Central memory CD8-positive, alpha-beta T cell (primary cell): ENCODE data around the gene PCDHA7.
"Not testable (repeated sequence)": the region's sequence is repeated elsewhere in the genome, so short reads cannot be mapped to it uniquely, and the experiment has no call there.

ENCODE experiments used
- ATAC-seq: fragments of 150-1000 bp; cut with Tn5 transposase; replicated peaks from 2 replicates; pipeline ENCODE4 v1.10.0; 2022; ENCODE audit warnings: mild to moderate bottlenecking, moderate FRiP score, moderate number of reproducible peaks; ENCODE audit not compliant: poor library complexity, severe bottlenecking; ENCODE audit errors: extremely low read depth
- DNase-seq, 2 donors: peaks; one replicate each; pipeline ENCODE4 v3.0.0; 2021; ENCODE audit warnings: low spot score in 2 of 2
- H3K27ac Mint-ChIP-seq: one replicate; pipeline ENCODE4 v1.8.0; 2022; ENCODE audit warnings: low read depth, mild to moderate bottlenecking, moderate library complexity, mixed read lengths
- H3K27me3 Mint-ChIP-seq: one replicate; pipeline ENCODE4 v1.8.0; 2022; ENCODE audit warnings: mixed read lengths
- H3K36me3 Mint-ChIP-seq: one replicate; pipeline ENCODE4 v1.8.0; 2022; ENCODE audit warnings: mild to moderate bottlenecking, moderate library complexity, mixed read lengths; ENCODE audit not compliant: insufficient read depth
- H3K4me1 Mint-ChIP-seq: one replicate; pipeline ENCODE4 v1.8.0; 2022; ENCODE audit warnings: mixed read lengths
- H3K4me3 Mint-ChIP-seq: one replicate; pipeline ENCODE4 v1.8.0; 2022; ENCODE audit warnings: mild to moderate bottlenecking, moderate library complexity, mixed read lengths
- H3K9me3 Mint-ChIP-seq: one replicate; pipeline ENCODE4 v1.8.0; 2022; ENCODE audit warnings: mixed read lengths

PCDHA7 gene

DNA sequence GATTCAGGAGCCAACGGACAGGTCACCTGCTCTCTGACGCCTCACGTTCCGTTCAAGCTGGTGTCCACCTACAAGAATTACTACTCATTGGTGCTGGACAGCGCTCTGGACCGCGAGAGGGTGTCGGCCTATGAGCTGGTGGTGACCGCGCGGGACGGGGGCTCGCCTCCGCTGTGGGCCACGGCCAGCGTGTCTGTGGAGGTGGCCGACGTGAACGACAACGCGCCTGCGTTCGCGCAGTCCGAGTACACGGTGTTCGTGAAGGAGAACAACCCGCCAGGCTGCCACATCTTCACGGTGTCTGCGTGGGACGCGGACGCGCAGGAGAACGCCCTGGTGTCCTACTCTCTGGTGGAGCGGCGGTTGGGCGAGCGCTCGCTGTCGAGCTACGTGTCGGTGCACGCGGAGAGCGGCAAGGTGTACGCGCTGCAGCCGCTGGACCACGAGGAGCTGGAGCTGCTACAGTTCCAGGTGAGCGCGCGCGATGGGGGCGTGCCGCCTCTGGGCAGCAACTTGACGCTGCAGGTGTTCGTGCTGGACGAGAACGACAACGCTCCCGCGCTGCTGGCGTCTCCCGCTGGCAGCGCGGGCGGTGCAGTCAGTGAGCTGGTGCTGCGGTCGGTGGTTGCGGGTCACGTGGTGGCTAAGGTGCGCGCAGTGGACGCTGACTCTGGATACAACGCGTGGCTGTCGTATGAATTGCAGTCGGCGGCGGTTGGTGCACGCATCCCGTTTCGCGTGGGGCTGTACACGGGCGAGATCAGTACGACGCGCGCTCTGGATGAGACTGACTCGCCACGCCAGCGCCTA is 23.3 kb downstream of the PCDHA7 start:
- peaks cover 13% of the 10 kb centered on the region for H3K9me3 Mint-ChIP-seq

DNA sequence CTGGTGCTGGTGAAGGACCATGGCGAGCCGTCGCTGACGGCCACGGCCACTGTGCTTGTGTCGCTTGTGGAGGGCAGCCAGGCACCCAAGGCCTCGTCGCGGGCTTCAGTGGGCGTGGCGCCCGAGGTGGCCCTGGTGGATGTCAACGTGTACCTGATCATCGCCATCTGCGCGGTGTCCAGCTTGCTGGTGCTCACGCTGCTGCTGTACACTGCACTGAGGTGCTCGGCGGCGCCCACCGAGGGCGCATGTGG is 23.8 kb downstream of the PCDHA7 start:
- Mint-ChIP-seq H3K36me3 (no peaks in the 10 kb centered on the region), H3K27me3 (peaks cover 9% of the 10 kb centered on the region), H3K4me3 (no peak overlapping the region), H3K4me1 (no peaks in the 10 kb centered on the region), H3K9me3 (peaks cover 13% of the 10 kb centered on the region), H3K27ac (no peak overlapping the region)
- DNase-seq (no peak), ATAC-seq (no peak)

More for the DNA sequence above, 23.3 kb downstream of the PCDHA7 start:
- Mint-ChIP-seq H3K4me1 (no peaks in the 10 kb centered on the region), H3K27me3 (peaks cover 13% of the 10 kb centered on the region), H3K27ac (no peak overlapping the region), H3K36me3 (no peaks in the 10 kb centered on the region), H3K4me3 (no peak overlapping the region)
- ATAC-seq (no peak), DNase-seq (no peak)

DNA sequence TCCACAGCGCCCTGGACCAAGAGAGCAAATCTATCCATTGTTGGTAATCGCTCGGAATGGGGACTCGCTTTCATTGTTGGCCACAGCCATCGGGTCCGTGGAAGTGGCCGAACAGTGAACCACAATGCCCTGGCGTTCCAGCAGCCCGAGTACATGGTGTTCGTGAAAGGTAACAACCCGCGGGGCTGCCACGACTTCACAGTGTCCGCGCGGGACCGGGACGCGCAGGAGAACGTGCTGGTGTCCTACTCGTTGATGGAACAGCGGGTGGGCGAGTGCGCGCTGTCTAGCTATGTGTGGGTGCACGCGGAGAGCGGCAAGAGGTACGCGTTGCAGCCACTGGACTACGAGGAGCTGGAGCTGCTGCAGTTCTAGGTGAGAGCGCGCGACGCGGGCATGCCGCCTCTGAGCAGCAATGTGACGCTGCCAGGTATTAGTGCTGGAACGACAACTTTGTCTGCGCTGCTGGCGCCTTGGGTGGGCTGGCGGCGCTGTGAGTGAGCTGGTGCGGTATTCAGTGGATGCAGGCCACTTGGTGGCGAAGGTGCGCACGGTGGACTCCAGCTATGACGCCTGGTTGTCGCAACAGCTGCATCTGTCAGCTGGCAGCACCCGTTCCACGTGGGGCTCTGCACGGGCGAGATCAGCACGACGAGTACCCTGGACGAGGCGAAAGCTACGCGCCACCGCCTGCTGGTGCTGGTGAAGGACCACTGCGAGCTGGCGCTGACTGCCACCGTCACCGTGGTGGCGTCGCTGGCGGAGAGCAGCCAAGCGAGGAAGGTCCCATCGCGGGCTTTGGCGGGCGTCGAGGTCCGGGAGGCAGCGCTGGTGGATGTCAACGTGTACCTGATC is 28.6 kb downstream of the PCDHA7 start:
- H3K4me3 Mint-ChIP-seq, result no peak overlapping the region
- DNase-seq (no peak), ATAC-seq (no peak)
- H3K36me3 Mint-ChIP-seq, result peaks cover 2% of the 10 kb centered on the region
- no peaks in the 10 kb centered on the region for H3K4me1 Mint-ChIP-seq
- peaks cover 10% of the 10 kb centered on the region for H3K27me3 Mint-ChIP-seq
- H3K9me3 Mint-ChIP-seq, result peaks cover 5% of the 10 kb centered on the region
- H3K27ac Mint-ChIP-seq, result no peak overlapping the region

- Mint-ChIP-seq H3K27me3 (peaks cover 11% of the 10 kb centered on the region), H3K27ac (no peak within 1 kb of the TSS), H3K36me3 (no peaks in the 10 kb centered on the region), H3K4me3 (no peak within 1 kb of the TSS), H3K4me1 (no peaks in the 10 kb centered on the region), H3K9me3 (no peaks in the 10 kb centered on the region)
- ATAC-seq, result no peak
- no peak for DNase-seq
Observed at GRCh38 chr5:140868721-140869554, 34.9 kb downstream of the PCDHA7 start, which contains the start of gene PCDHA11. TSS of gene PCDHA11 (plus strand) at chr5:140868957. CDS start at chr5:140869104, 147 bp downstream.

- Mint-ChIP-seq H3K4me3 (no peak overlapping the region), H3K36me3 (no peaks in the 10 kb centered on the region), H3K4me1 (no peaks in the 10 kb centered on the region), H3K9me3 (no peaks in the 10 kb centered on the region), H3K27ac (no peak overlapping the region), H3K27me3 (peaks cover 11% of the 10 kb centered on the region)
- no peak for ATAC-seq
- no peak for DNase-seq
Observed at GRCh38 chr5:140869555-140869886, 35.5 kb downstream of the PCDHA7 start.

DNA sequence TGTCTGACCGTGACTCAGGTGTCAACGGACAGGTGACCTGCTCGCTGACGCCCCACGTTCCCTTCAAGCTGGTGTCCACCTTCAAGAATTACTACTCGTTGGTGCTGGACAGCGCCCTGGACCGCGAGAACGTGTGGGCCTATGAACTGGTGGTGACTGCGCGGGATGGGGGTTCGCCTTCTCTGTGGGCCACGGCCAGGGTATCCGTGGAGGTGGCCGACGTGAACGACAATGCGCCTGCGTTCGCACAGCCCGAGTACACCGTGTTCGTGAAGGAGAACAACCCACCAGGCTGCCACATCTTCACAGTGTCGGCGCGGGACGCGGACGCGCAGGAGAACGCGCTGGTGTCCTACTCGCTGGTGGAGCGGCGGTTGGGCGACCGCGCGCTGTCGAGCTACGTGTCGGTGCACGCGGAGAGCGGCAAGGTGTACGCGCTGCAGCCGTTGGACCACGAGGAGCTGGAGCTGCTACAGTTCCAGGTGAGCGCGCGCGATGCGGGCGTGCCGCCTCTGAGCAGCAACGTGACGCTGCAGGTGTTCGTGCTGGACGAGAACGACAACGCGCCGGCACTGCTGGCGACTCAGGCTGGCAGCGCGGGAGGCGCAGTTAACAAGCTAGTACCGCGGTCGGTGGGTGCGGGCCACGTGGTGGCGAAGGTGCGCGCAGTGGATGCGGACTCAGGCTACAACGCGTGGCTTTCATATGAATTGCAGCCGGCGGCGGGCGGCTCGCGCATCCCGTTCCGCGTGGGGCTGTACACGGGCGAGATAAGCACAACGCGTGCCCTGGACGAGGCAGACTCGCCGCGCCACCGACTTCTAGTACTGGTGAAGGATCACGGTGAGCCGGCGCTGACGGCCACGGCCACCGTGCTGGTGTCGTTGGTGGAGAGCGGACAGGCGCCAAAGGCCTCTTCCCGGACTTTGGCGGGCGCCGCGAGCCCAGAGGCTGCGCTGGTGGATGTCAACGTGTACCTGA is 36.4 kb downstream of the PCDHA7 start:
- no peak overlapping the region for H3K27ac Mint-ChIP-seq
- no peak overlapping the region for H3K4me3 Mint-ChIP-seq
- DNase-seq (no peak), ATAC-seq (no peak)
- peaks cover 8% of the 10 kb centered on the region for H3K27me3 Mint-ChIP-seq
- H3K36me3 Mint-ChIP-seq, result no peaks in the 10 kb centered on the region
- H3K9me3 Mint-ChIP-seq, result no peaks in the 10 kb centered on the region
- H3K4me1 Mint-ChIP-seq, result no peaks in the 10 kb centered on the region

GRCh38 chr5:140875085-140876065 is 41.3 kb downstream of the PCDHA7 start, which contains the start of gene PCDHA12:
TSS of gene PCDHA12 (plus strand) at chr5:140875308. CDS start at chr5:140875473, 165 bp downstream.
- no peak for ATAC-seq

GRCh38 chr5:140876541-140877261 is 42.6 kb downstream of the PCDHA7 start:
- H3K9me3 Mint-ChIP-seq, H3K36me3 Mint-ChIP-seq: not testable (repeated sequence)
- peaks cover 31% of the 10 kb centered on the region for H3K27me3 Mint-ChIP-seq

More at GRCh38 chr5:140875085-140876065, 41.3 kb downstream of the PCDHA7 start, which contains the start of gene PCDHA12:
- Mint-ChIP-seq H3K4me3 (no peak within 1 kb of the TSS), H3K27ac (no peak within 1 kb of the TSS), H3K4me1 (no peaks in the 10 kb centered on the region), H3K9me3 (peaks cover 6% of the 10 kb centered on the region), H3K36me3 (no peaks in the 10 kb centered on the region), H3K27me3 (peaks cover 20% of the 10 kb centered on the region)
- no peak for DNase-seq

DNA sequence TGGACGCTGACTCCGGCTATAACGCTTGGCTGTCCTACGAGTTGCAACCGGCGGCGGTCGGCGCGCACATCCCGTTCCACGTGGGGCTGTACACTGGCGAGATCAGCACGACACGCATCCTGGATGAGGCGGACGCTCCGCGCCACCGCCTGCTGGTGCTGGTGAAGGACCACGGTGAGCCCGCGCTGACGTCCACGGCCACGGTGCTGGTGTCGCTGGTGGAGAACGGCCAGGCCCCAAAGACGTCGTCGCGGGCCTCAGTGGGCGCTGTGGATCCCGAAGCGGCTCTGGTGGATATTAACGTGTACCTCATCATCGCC is 43.2 kb downstream of the PCDHA7 start:
- Mint-ChIP-seq H3K27me3 (peaks cover 34% of the 10 kb centered on the region), H3K36me3 (no peaks in the 10 kb centered on the region), H3K4me3 (no peak overlapping the region), H3K4me1 (no peaks in the 10 kb centered on the region), H3K9me3 (peaks cover 6% of the 10 kb centered on the region), H3K27ac (no peak overlapping the region)
- DNase-seq, result no peak
- no peak for ATAC-seq

More at GRCh38 chr5:140876541-140877261, 42.6 kb downstream of the PCDHA7 start:
- H3K4me1 Mint-ChIP-seq, ATAC-seq, H3K4me3 Mint-ChIP-seq, H3K27ac Mint-ChIP-seq, DNase-seq: not testable (repeated sequence)

DNA sequence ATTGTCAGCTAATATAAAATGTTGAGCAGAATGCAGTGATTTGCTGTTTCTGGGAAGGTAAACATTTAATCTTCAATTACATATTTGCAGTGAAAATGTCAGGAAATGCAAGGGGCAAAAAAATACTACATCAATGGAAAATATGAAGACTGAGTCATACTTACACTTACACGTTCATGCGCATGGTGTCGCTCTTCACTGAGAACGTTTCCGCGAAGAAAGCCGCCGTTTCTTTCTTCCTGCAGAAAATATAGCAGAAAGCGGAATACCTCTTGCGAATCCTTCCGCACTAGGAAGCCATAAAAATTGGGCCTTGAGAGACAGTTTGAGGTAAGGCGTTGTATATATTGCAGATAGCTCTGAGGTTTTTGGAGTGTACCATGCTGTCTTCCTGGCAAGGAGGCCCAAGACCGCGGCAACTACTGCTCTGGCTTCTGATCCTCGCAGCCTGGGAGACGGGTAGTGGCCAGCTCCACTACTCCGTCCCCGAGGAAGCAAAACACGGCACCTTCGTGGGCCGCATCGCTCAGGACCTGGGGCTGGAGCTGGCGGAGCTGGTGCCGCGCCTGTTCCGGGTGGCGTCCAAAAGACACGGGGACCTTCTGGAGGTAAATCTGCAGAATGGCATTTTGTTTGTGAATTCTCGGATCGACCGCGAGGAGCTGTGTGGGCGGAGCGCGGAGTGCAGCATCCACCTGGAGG is 48.0 kb downstream of the PCDHA7 start, which contains the start of gene PCDHA13:
Gene PCDHA13 (plus strand): TSS at position 236 of the 702 bp plus-strand sequence. CDS start 145 bp downstream, at position 381.
- Mint-ChIP-seq H3K4me3 (no peak within 1 kb of the TSS), H3K27me3 (peaks cover 27% of the 10 kb centered on the region), H3K4me1 (no peaks in the 10 kb centered on the region), H3K9me3 (peaks cover 6% of the 10 kb centered on the region), H3K36me3 (no peaks in the 10 kb centered on the region), H3K27ac (no peak within 1 kb of the TSS)
- no peak for ATAC-seq
- no peak for DNase-seq
